HUES48 (cell line): ENCODE data around the gene KCTD1.

Experiments used
- H3K27ac ChIP-seq: one replicate; pipeline ENCODE4 v1.7.0; 2013; ENCODE audit warnings: low read depth, low read length, inconsistent platforms
- H3K27me3 ChIP-seq: 2 replicates; pipeline ENCODE4 v1.6.1; 2013; ENCODE audit warnings: mild to moderate bottlenecking, low read length; ENCODE audit not compliant: control insufficient read depth, insufficient read depth
- H3K36me3 ChIP-seq: 2 replicates; pipeline ENCODE4 v1.6.1; 2013; ENCODE audit warnings: low read length; ENCODE audit not compliant: control insufficient read depth, insufficient read depth
- H3K4me1 ChIP-seq: 2 replicates; pipeline ENCODE4 v1.6.1; 2013; ENCODE audit warnings: mild to moderate bottlenecking, low read length; ENCODE audit not compliant: control insufficient read depth, insufficient read depth
- H3K4me3 ChIP-seq: 2 replicates; pipeline ENCODE4 v1.5.1; 2013; ENCODE audit warnings: mild to moderate bottlenecking, low read depth, low read length
- H3K9ac ChIP-seq: 2 replicates; pipeline ENCODE4 v1.6.1; 2013; ENCODE audit warnings: mild to moderate bottlenecking, low read depth, low read length, moderate library complexity
- H3K9me3 ChIP-seq: 2 replicates; pipeline ENCODE4 v1.6.1; 2013; ENCODE audit warnings: low read length; ENCODE audit not compliant: control insufficient read depth, insufficient read depth

KCTD1 gene

DNA sequence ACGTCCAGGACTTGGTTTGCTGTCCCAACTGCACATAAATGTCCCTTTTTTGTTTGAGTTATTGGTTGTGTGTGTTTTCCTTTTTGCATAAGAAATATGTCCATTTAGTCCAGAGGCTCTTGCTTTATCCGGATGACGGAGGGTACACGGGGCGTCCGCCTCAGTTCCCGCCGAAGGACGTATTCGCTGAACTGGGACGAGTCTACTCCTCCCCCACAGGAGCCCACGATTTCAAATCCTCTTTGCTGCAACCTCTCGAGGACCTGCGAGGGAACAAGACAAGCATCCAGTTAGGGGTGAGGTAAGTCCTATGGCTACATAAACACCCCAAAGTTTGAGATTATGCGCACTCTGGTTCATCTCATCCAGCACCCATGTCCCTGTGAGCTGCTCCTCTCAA, 92.7 kb downstream of the KCTD1 start:
- Histone ChIP-seq H3K27me3 (peaks cover 10% of the 10 kb centered on the region), H3K27ac (no peak overlapping the region), H3K9me3 (no peaks in the 10 kb centered on the region), H3K4me3 (no peak overlapping the region), H3K4me1 (peaks cover 15% of the 10 kb centered on the region), H3K36me3 (0 out of 2 replicates have a peak, but pooled peaks cover 6% of the 10 kb centered on the region), H3K9ac (no peak overlapping the region)

DNA sequence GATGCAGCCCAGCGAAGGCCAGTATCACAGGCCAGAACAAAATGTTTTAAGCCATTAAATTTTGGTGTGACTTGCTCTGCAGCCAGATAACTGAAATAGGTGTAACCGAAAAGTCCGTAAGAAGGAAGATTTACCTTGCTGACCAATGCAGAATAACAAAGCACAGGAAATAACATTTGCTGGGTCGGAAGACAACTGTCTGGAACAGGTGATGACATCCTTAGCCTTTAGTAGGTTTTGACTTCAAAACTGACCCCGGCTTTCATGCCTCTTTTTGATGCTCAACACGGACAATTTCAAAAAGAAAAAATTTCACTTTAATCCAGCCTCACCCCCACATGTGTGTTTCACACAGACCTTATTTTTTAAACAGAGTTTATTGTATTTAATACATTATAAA, 93.7 kb downstream of the KCTD1 start:
- no peaks in the 10 kb centered on the region for H3K9me3 ChIP-seq
- H3K27ac ChIP-seq: no peak overlapping the region

DNA sequence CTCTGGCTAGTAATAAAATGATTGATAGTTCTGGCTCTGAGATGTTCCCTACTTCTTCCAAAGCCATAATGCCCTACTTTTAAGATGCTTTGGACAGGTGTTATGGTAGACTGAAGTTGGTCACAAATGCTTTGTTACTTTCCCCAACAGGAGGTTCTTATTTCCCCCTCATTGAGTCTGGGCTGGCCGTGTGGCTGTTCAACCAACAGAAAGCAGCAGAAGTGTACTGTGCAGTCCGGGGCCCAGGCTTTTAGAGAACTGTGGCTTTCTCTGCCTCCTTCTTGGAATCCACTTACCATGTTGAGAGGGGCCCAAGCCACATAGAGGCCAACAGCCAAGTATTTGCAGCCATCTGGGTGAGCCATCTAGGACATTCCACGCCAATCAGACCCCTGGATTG, 94.2 kb downstream of the KCTD1 start:
- Histone ChIP-seq H3K27me3 (peaks cover 10% of the 10 kb centered on the region), H3K27ac (no peak overlapping the region), H3K9me3 (no peaks in the 10 kb centered on the region), H3K4me3 (no peak overlapping the region), H3K4me1 (peaks cover 16% of the 10 kb centered on the region), H3K9ac (no peak overlapping the region), H3K36me3 (0 out of 2 replicates have a peak, but pooled peaks cover 6% of the 10 kb centered on the region)

More for the DNA sequence above, 93.7 kb downstream of the KCTD1 start:
- Histone ChIP-seq H3K27me3 (peaks cover 10% of the 10 kb centered on the region), H3K4me1 (peaks cover 15% of the 10 kb centered on the region), H3K4me3 (no peak overlapping the region), H3K36me3 (0 out of 2 replicates have a peak, but pooled peaks cover 6% of the 10 kb centered on the region), H3K9ac (no peak overlapping the region)

DNA sequence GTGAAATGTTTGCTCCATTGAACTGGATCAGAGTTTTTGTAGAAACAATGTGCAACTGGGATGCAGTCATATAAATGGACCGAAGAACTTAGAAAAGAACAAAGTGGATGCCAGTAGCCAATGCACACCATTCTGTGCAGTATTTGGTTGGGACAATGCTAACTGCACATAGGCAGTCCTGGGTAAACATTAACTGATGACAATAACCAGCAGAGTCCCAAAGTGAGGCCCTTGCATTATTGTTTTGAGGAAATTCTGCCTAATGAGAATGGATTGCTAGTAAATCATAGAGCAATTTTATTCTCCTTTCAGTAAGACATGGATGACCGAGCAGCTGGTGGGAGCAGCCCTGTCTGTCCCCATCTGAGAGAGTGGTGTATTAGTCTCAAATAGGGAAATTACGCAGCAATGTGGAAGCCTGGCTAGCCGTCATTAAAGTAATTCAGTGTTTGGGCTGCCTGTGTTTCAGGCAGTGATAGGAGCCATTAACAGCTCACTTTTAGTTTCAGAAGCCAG, 94.9 kb downstream of the KCTD1 start:
- Histone ChIP-seq H3K27ac (no peak overlapping the region), H3K36me3 (0 out of 2 replicates have a peak, but pooled peaks cover 6% of the 10 kb centered on the region), H3K27me3 (peaks cover 4% of the 10 kb centered on the region), H3K4me3 (no peak overlapping the region), H3K4me1 (peaks cover 23% of the 10 kb centered on the region), H3K9ac (no peak overlapping the region), H3K9me3 (no peaks in the 10 kb centered on the region)

DNA sequence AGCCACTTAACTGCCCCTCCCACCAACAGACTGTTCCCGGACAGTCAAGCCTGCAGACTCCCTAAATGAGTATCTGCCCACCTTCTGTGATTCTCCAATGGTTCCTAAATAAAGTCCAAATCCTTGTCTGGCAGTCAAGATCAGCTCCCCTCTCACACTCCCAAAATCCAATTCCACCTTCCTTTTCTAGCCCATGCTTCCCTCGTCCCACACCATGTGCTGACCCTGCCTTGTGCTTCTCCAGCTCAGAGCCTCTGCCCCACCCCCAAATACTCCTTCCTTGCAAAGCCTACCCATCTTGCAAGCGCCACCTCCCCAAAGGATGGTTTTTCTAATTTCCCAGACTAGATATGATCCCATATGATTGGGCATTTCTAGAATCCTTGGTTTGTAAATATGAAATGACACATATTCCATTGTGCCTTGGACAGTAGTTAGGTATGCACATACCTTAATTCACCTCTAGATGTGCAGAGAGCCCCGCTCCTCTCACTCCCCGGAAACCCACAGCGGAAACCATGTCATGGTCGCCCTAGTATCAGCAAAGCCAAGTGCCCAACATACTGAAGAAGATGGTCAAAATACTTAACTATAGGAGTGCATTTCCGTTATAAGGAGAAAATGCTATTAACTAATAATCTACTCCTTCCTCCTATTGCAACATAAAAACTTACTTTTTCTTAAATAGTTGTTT, 97.2 kb downstream of the KCTD1 start:
- Histone ChIP-seq H3K9me3 (no peaks in the 10 kb centered on the region), H3K36me3 (0 out of 2 replicates have a peak, but pooled peaks cover 6% of the 10 kb centered on the region), H3K4me1 (peaks cover 8% of the 10 kb centered on the region; the same call in 1 of the 2 replicates), H3K27ac (no peak overlapping the region), H3K9ac (no peak overlapping the region), H3K4me3 (no peak overlapping the region), H3K27me3 (no peaks in the 10 kb centered on the region)

DNA sequence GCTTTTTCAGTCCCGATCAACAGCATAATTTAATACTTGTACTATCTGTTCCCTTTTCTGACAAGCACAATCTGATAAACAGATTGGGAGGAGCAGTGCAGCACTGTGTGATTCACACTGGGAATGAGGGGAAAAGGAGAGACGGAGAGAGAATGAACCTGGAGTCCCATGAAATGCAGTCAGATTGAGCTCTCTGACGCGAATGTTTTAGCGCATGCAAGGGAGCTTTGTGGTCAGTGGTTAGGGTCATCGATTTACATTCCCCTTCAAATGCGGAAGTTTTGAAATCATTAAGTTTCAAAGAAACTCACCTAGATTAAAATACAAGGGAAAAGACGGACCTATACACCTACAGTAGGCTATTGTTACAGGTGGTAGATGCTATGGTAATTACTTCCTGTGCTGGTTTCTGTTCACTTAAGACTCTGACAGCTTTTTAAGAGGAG, 99.6 kb downstream of the KCTD1 start:
- H3K27ac ChIP-seq: no peak overlapping the region
- peaks cover 8% of the 10 kb centered on the region; the same call in 1 of the 2 replicates for H3K4me1 ChIP-seq

DNA sequence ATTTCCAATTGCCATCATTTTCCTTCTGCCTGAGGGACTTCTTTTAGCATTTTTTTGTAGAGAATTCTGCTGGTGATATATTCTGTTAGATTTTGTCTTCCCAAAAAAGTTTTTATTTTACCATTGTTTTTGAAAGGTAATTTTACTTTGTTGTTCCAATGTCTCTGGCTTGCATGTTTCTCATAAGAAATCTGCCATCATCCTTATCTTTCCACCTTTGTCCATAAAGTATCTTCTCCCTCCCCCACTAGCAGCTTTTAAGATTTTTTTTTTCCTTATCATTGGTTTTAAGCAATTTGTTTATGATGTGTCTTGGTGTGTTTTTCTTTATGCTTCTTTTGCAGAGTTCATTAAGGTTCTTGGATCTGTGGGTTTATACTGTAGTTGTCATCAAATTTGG, 104.5 kb downstream of the KCTD1 start:
- Histone ChIP-seq H3K9ac (no peak overlapping the region), H3K4me1 (peaks cover 4% of the 10 kb centered on the region; the same call in 1 of the 2 replicates), H3K27ac (no peak overlapping the region), H3K27me3 (no peaks in the 10 kb centered on the region), H3K9me3 (no peaks in the 10 kb centered on the region), H3K36me3 (no peaks in the 10 kb centered on the region), H3K4me3 (no peak overlapping the region)

More for the DNA sequence above, 99.6 kb downstream of the KCTD1 start:
- Histone ChIP-seq H3K4me3 (no peak overlapping the region), H3K9ac (no peak overlapping the region), H3K9me3 (no peaks in the 10 kb centered on the region), H3K27me3 (no peaks in the 10 kb centered on the region), H3K36me3 (no peaks in the 10 kb centered on the region)

DNA sequence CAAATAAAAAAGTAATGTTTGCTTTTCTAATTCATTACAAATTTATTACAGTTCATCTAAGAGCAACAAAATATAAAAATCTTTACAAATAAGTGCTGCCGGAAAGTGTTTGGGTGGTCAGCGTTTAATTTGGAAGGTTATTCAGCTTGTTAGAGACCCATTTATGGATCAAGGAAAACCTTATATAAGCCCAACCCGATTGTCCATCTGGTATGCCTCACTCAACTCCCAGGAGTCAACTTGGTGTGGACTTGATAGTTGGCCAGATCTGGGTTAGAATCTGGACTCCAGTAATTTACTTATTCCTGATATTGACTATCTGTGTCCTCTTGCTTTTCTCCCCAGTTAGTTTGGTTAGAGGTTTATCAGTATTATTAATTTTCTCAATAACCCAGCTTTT, 106.2 kb downstream of the KCTD1 start:
- H3K4me3 ChIP-seq: no peak overlapping the region
- H3K9ac ChIP-seq: no peak overlapping the region
- H3K27ac ChIP-seq: no peak overlapping the region
- no peaks in the 10 kb centered on the region for H3K27me3 ChIP-seq
- H3K36me3 ChIP-seq: no peaks in the 10 kb centered on the region
- no peaks in the 10 kb centered on the region for H3K9me3 ChIP-seq
- no peaks in the 10 kb centered on the region for H3K4me1 ChIP-seq

DNA sequence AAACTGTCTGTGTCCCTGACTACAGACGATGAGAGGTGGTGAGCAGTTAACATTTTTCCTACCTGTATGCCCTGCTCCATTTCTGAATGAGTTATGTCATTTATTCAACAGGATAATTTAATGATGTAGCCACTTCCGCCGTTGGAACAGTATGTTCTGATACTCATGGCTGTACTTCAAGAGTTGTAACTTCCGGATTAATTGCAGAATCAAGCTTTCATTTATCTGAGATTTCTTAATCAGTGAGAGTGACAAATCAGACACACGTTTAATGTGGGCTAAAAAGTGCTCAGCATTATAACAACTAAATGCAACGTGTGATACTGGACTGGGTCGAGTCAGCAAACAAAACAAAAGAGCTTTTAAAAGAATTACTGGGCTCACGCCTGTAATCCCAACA, 107.7 kb downstream of the KCTD1 start:
- no peaks in the 10 kb centered on the region for H3K27me3 ChIP-seq
- no peaks in the 10 kb centered on the region for H3K9me3 ChIP-seq
- H3K27ac ChIP-seq: no peak overlapping the region
- H3K9ac ChIP-seq: no peak overlapping the region
- H3K36me3 ChIP-seq: no peaks in the 10 kb centered on the region
- H3K4me3 ChIP-seq: no peak overlapping the region
- H3K4me1 ChIP-seq: no peaks in the 10 kb centered on the region

DNA sequence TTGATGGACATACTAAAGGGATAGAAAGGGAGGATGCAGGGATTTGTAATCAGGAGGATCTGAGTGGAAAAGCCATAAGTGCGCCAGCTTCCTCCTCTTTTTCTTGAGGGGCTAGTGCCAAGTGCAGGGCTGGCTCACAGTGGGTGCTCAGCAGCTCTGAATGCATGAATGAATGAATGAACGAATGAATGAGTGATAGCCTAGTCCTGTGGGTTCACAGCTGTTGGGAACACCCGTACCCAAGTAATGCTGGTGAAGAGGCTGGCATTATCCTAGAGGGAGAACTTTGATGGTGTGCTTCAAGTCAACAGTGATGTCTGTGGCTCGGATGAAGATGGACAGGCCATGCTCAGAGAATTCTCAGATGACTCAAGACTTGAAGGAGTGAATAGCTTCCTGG, 108.8 kb downstream of the KCTD1 start:
- no peaks in the 10 kb centered on the region for H3K9me3 ChIP-seq
- no peaks in the 10 kb centered on the region for H3K27me3 ChIP-seq
- H3K27ac ChIP-seq: no peak overlapping the region
- no peak overlapping the region for H3K4me3 ChIP-seq
- H3K36me3 ChIP-seq: no peaks in the 10 kb centered on the region
- H3K9ac ChIP-seq: no peak overlapping the region
- H3K4me1 ChIP-seq: no peaks in the 10 kb centered on the region

DNA sequence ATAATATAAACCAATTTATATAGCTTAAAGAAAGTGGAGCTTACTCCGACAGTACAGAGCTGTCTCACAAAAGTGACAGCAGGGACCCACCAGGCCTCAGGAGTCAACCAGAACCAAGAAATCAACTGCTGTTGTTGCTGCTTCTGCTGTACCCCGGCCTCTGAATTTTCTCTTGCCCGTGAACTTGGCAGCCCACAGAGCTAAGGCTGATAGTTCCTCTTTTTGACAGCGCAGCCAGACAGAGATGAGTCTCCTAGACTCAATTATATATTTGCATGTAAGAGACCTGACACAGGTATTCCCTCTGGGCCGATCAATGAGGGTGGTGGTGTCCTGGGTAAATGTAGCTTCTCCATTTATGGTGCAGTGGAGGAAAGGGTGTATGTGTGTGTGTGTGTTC, 109.4 kb downstream of the KCTD1 start:
- Histone ChIP-seq H3K9me3 (no peaks in the 10 kb centered on the region), H3K27me3 (no peaks in the 10 kb centered on the region), H3K4me3 (no peak overlapping the region), H3K4me1 (no peaks in the 10 kb centered on the region), H3K27ac (no peak overlapping the region), H3K9ac (no peak overlapping the region), H3K36me3 (no peaks in the 10 kb centered on the region)
